SK-N-MC (cell line): ENCODE measurements around the gene LRRC4C.

Experiments
- DNase-seq: peaks from one replicate; pipeline ENCODE4 v3.0.0-alpha.2; 2011; ENCODE audit warnings: low read depth, low spot score
- H3K27ac ChIP-seq: fragments of 200-600 bp; sonication (generic); 2 replicates; pipeline ENCODE4 v1.5.1; 2016; ENCODE audit warnings: mixed run types
- H3K36me3 ChIP-seq: fragments of 200-600 bp; sonication (generic); 2 replicates; pipeline ENCODE4 v1.6.1; 2017; ENCODE audit warnings: antibody characterized with exemption, low read length, mixed read lengths; ENCODE audit not compliant: insufficient read depth
- H3K4me3 ChIP-seq: fragments of 200-600 bp; sonication (generic); 2 replicates; pipeline ENCODE4 v1.5.1; 2016
- H3K9ac ChIP-seq: fragments of 200-600 bp; sonication (generic); 2 replicates; pipeline ENCODE4 v1.8.0; 2017; ENCODE audit warnings: mixed run types, mixed read lengths; ENCODE audit not compliant: insufficient read length
- H3K9me3 ChIP-seq: fragments of 200-600 bp; sonication (generic); 2 replicates; pipeline ENCODE4 v1.6.1; 2017; ENCODE audit warnings: low read depth, mild to moderate bottlenecking, antibody characterized with exemption, low read length, moderate library complexity, mixed read lengths
- EZH2 ChIP-seq: fragments of 200-600 bp; sonication (generic); IDR thresholded peaks from one replicate; pipeline ENCODE4 v1.6.1; 2017; ENCODE audit warnings: antibody characterized with exemption
- FOXP2 ChIP-seq: optimal IDR thresholded peaks from 2 replicates; pipeline ENCODE3; 2011; ENCODE audit warnings: mild to moderate bottlenecking, moderate library complexity; ENCODE audit not compliant: insufficient read depth; ENCODE audit errors: extremely low read length, control extremely low read depth
- POLR2AphosphoS5 ChIP-seq: IDR thresholded peaks from 2 replicates; pipeline ENCODE4 v1.6.1; 2012; ENCODE audit warnings: mild to moderate bottlenecking, low read depth, low read length, borderline replicate concordance

The LRRC4C gene

DNA sequence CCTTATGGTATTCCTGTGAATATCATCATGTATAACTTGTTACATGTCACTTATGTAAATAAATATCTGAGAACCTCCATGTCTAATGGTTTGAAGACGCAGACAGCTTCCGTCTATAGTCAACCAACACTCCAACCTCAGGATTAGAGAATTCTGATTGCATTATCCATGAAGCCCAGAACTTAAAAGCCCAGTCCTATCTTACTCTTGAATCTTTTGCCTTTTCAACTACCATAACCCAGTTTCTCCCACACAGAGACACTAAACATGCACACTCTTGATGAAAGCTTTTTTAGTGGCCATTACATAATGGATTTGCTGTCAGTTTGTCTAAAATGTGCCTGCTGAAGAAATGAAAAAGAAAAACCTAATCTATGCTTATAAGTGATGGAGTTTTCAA, 1219.2 kb downstream of the LRRC4C start:
- Histone ChIP-seq H3K9ac (no peak overlapping the region), H3K27ac (no peak overlapping the region), H3K36me3 (no peaks in the 10 kb centered on the region), H3K9me3 (no peaks in the 10 kb centered on the region), H3K4me3 (no peak overlapping the region)
- TF ChIP-seq FOXP2 (no peak), POLR2AphosphoS5 (no peak), EZH2 (no peak)
- no peak for DNase-seq

DNA sequence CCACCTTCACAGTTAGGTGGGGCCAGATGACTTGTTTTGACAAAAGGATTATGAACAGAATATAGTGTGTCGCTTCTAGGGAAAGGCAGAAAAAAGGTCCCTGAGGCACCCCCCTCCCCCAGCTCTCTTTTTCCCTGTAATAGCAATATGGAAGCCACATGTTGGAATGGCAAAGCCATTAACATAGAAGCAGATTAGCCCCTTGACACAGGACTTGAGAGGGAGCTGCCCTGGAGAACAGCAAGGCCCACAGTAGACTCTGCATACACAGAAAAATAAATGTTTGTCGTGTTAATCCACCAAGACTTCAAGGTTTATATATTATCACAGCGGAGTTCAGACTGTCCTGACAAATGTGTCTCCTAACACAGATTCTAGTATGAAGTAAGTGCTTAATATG, 1222.9 kb downstream of the LRRC4C start:
- DNase-seq: no peak
- Histone ChIP-seq H3K9me3 (no peaks in the 10 kb centered on the region), H3K4me3 (no peak overlapping the region), H3K36me3 (no peaks in the 10 kb centered on the region), H3K9ac (no peak overlapping the region), H3K27ac (no peak overlapping the region)
- no peak for TF ChIP-seq EZH2
- TF ChIP-seq FOXP2: no peak
- TF ChIP-seq POLR2AphosphoS5: no peak

DNA sequence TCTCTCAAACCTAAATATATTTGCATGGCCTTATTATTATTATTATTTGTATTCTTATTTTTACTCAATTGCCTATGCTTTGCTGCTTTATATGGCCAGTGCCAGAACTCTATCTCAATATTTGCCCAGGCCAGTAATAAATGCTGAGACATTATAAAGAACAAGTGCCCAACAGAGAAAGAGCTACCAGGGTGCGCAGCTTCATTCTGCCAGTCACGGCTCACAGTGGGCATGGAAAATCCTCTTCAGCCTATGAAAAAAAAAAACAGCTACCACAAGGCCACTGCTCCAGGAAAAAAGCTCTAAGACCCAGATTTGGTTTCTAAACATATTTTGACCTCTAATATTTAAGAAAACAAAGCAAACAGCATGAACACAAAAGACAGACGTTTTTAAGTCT, 1223.6 kb downstream of the LRRC4C start:
- Histone ChIP-seq H3K9ac (no peak overlapping the region), H3K4me3 (no peak overlapping the region)
- TF ChIP-seq POLR2AphosphoS5 (no peak), EZH2 (no peak), FOXP2 (no peak)

DNA sequence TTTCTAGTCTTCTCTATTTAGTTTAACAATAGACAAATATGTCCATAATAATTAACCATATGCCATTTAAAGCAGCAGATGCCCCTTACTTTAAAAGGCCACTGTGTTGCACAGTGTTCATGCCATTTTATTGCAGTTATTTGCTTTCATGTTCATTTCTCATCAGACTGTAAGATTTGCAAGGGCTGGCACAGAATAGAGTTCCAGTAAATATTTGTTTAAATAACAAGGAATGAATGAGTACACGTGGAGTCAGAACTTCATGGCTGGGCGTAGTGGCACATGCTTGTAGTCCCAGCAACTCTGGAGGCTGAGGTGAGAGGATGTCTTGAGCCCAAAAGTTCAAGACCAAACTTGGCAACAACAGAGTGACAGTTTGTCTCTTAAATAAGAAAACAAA, 1228.6 kb downstream of the LRRC4C start:
- Histone ChIP-seq H3K27ac (no peak overlapping the region), H3K36me3 (no peaks in the 10 kb centered on the region), H3K4me3 (no peak overlapping the region), H3K9ac (no peak overlapping the region), H3K9me3 (no peaks in the 10 kb centered on the region)
- no peak for DNase-seq
- TF ChIP-seq FOXP2: no peak
- no peak for TF ChIP-seq EZH2
- TF ChIP-seq POLR2AphosphoS5: no peak

More for the DNA sequence above, 1223.6 kb downstream of the LRRC4C start:
- DNase-seq: no peak
- Histone ChIP-seq H3K27ac (no peak overlapping the region), H3K36me3 (no peaks in the 10 kb centered on the region), H3K9me3 (no peaks in the 10 kb centered on the region)

DNA sequence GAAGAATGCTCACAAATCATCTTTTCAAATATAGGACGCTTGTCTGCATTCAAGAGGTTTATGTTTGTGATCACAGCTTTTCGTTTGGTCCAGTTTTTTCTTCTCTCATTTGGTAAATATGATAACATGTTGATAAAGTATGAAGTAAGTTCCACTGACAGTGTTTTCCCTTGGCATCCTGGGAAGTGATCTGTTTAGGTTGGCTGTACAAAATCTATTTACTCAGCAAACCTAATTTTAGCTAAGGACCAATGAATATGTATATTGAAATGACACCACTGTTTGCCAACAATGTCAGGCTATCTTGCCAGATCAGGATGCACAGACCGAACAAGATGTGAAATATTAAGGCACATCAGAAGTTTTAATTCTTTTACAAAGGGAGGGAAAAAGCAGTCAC, 1230.8 kb downstream of the LRRC4C start:
- TF ChIP-seq EZH2: no peak
- no peak for TF ChIP-seq FOXP2
- no peak for TF ChIP-seq POLR2AphosphoS5
- Histone ChIP-seq H3K36me3 (no peaks in the 10 kb centered on the region), H3K9ac (no peak overlapping the region), H3K4me3 (no peak overlapping the region), H3K27ac (no peak overlapping the region), H3K9me3 (no peaks in the 10 kb centered on the region)
- DNase-seq: no peak

DNA sequence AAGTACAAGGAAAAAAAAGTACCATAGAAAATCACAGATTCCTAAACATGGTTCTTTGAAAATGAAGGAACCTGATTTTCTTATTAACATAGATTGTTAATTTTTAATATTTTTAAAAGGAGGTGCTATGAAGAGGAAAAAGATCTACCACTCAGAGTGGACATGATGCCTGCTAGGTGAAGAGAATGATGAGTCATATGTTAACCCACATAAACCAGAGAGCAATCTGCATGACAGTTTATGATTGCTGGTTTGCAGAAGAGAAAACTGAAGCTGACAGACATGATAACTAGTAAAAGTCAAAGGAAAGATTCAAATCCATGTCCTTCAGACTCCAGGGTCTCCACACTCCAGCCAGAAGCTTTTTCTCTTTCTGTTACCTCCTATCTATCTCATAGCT, 1231.7 kb downstream of the LRRC4C start:
- Histone ChIP-seq H3K9ac (no peak overlapping the region), H3K27ac (no peak overlapping the region), H3K4me3 (no peak overlapping the region), H3K9me3 (no peaks in the 10 kb centered on the region), H3K36me3 (no peaks in the 10 kb centered on the region)
- no peak for DNase-seq
- no peak for TF ChIP-seq POLR2AphosphoS5
- no peak for TF ChIP-seq FOXP2
- no peak for TF ChIP-seq EZH2

DNA sequence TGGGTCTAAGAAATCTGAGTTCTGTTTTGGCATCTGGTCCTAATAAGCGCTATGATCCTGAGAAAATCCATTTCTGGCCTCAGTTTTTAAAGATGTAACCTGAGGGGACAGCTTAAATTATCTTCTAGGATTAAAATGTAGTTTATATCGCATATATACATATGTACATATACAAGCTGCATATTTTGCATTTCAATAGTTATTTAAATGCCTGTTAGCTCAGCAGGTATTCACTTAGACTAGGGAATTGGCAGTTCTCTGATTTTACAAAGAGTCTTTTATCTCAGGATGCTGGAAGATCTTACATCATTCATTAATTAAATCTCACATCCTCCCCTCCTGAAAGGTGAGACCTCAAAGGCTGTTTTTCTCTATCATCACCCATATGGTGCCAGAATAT, 1232.8 kb downstream of the LRRC4C start:
- Histone ChIP-seq H3K36me3 (no peaks in the 10 kb centered on the region), H3K4me3 (no peak overlapping the region)
- no peak for TF ChIP-seq FOXP2
- no peak for TF ChIP-seq EZH2
- no peak for TF ChIP-seq POLR2AphosphoS5

DNA sequence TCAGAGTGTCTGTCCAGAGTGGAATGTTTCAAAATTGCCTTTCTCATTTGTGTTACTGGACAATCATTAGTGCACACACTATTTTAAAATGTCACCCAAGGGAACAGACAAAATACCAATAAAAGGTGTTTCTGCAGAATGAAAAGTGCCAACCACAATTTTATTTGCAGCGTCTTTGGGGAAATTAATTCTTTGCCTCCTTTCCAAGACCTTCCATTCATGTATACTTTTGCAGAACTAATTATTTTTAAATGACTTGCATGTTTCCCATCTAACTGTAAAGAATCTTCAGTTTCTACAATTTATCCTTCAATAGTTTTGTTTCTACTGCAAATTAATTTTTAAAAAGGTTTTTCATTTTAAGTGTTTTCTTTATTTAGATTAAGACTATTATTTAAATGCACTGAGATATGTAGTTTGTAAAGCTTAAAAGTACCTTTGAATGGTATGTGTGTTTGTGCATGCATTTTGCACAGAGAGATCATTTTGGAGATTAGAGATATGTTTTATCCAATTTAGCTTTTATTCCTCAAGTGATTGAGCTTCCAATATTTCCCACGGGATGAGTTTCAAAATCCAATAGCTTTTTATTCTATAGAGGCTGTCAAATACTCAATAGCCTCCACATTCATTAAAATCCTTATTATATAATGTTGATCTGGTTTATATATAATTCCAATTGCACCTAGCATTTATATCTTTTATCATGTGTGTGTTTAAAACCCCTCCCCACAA, 1235.7 kb downstream of the LRRC4C start:
- Histone ChIP-seq H3K9ac (no peak overlapping the region), H3K27ac (no peak overlapping the region), H3K36me3 (no peaks in the 10 kb centered on the region), H3K4me3 (no peak overlapping the region), H3K9me3 (no peaks in the 10 kb centered on the region)
- TF ChIP-seq FOXP2: no peak
- TF ChIP-seq EZH2: no peak
- no peak for TF ChIP-seq POLR2AphosphoS5
- DNase-seq: no peak

More for the DNA sequence above, 1232.8 kb downstream of the LRRC4C start:
- DNase-seq: no peak
- Histone ChIP-seq H3K27ac (no peak overlapping the region), H3K9me3 (no peaks in the 10 kb centered on the region), H3K9ac (no peak overlapping the region)

DNA sequence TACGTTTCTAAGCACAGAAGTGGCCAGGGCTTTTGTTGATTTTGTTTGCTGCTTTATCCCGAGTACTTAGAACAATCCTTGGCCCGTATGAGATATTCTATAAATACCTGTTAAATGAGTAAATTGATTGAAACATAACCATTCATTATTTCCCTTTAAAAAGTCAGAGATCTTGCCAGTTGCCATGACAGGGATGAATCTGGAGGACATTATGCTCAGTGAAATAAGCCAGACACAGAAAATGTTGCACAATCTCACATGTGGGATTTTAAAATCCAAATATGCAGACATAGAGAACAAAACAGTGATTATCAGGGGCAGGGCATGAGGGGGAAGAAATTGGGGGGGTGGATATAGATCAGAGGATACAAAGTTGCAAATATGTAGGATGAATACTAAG, 1240.1 kb downstream of the LRRC4C start:
- H3K9ac ChIP-seq: no peak overlapping the region
- DNase-seq: no peak
- H3K27ac ChIP-seq: no peak overlapping the region
- TF ChIP-seq POLR2AphosphoS5: no peak
- no peak for TF ChIP-seq FOXP2
- no peak for TF ChIP-seq EZH2
- H3K36me3 ChIP-seq: no peaks in the 10 kb centered on the region
- H3K9me3 ChIP-seq: no peaks in the 10 kb centered on the region
- H3K4me3 ChIP-seq: no peak overlapping the region
